GM10266 (cell line): ENCODE measurements around the gene ARHGEF18.
"Not testable (repeated sequence)": the region's sequence is repeated elsewhere in the genome, so short reads cannot be mapped to it uniquely, and the experiment has no call there.

Experiments used
- DNase-seq: peaks from one replicate; pipeline ENCODE4 v3.0.0; 2012; ENCODE audit errors: extremely low spot score
- CTCF ChIP-seq: IDR thresholded peaks from 2 replicates; pipeline ENCODE4 v1.5.1; 2012; ENCODE audit warnings: mild to moderate bottlenecking, low read depth; ENCODE audit not compliant: control insufficient read depth, insufficient read depth; ENCODE audit errors: missing control alignments

The ARHGEF18 gene

GRCh38 chr19:7348587-7349230 lies at the start of gene ARHGEF18:
ARHGEF18 (plus strand) TSS chr19:7348937; CDS start chr19:7362891, 13,954 bp downstream.
- peak; percentile 35 for DNase-seq
- TF ChIP-seq CTCF, result no peak

GRCh38 chr19:7301525-7301924 lies 47.2 kb upstream of the ARHGEF18 start:
- TF ChIP-seq CTCF, result no peak
- DNase-seq, result no peak

- no peak for TF ChIP-seq CTCF
- no peak for DNase-seq
These were observed 45.3 kb upstream of the ARHGEF18 start for GRCh38 chr19:7303470-7303869.

GRCh38 chr19:7304200-7304599 lies 44.5 kb upstream of the ARHGEF18 start:
- DNase-seq, result no peak
- TF ChIP-seq CTCF, result no peak

- DNase-seq, result no peak
- no peak for TF ChIP-seq CTCF
These were observed 41.0 kb upstream of the ARHGEF18 start for GRCh38 chr19:7307590-7308218.

- not testable (repeated sequence) for DNase-seq
These were observed 40.4 kb upstream of the ARHGEF18 start for GRCh38 chr19:7308327-7308726.

GRCh38 chr19:7311911-7312310 lies 36.8 kb upstream of the ARHGEF18 start:
- no peak for DNase-seq
- no peak for TF ChIP-seq CTCF
